HuH-7 (cell line): ENCODE results near the gene PRXL2A.

ENCODE experiments used
- DNase-seq: peaks from one replicate; pipeline ENCODE4 v3.0.0; 2011; ENCODE audit warnings: low spot score

The PRXL2A gene

DNA sequence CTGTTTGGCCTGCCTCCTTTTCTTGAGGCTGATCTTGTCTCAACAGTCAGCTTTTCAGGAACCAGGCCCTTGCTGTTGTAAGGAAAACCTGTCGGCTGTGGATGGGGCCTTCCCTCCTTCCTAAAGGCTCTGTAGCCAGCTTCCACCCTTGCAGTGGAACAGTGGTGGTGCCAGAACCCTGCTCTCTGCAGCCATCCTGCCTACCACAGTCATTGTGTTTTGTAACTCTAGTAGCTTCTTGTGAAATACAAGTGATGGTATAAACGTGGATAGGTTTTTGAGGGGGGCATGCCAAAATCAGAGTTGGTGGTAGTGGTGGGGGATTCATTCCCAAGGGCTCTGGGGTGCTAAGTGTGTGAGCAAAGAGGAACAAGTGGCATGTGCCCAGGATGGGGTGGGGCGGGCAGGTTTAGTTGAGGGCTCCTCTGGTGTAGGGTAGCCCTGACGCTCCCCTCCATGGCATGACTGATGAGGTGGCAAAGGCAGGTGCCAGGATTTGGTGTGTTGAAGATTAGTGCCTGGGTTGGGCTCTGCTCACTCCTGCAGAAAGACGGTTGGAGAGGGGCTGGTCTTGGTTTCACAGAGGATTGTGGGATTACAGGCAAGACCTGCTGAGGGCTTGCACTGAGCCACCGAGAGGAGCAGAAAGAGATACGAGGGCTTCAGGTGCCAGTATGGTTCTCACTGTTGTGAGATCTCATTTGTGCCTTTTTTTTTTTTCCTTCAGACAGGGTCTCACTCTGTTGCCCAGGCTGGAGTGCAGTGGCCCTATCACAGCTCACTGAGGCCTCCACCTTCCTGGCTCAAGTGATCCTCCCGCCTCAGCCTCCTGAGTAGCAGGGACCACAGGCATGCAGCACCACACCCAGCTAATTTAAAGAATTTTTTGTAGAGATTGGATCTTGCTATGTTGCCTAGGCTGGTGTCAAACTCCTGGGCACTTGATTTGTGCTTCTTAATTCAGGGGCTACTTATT lies 53.1 kb downstream of the PRXL2A start:
- DNase-seq, result no peak

DNA sequence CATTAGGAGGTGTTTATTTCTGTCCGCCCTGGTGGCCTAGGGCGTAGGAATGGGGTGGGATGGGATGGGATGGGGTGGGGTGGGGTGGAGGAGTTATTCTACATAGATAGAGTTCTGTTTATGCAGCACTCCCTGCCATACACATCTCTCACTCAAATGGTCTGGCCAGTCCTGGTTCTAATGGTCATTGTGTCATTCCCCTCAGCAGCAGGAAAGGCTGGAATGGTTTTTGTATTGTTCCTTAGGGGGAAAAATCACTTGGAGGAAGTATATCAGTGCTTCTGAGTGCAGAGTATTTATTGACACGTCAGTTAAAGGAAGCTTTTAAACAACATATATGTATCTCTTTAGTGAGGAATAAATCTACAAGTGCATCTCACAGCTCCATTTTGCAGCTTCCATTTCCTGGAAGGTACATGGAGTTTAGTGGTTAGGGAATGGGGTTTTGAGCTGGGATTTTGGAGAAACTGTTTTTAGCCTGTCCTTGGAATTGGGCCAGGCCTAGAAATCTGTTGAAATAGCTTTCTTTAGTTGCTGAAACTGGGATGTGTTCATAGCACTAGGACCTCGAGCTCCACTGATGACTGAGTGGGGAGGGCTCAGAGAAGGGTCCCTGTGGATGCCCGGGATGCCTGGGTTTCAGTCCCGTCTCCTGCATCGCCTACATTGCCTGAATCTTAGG lies 54.1 kb downstream of the PRXL2A start:
- no peak for DNase-seq

DNA sequence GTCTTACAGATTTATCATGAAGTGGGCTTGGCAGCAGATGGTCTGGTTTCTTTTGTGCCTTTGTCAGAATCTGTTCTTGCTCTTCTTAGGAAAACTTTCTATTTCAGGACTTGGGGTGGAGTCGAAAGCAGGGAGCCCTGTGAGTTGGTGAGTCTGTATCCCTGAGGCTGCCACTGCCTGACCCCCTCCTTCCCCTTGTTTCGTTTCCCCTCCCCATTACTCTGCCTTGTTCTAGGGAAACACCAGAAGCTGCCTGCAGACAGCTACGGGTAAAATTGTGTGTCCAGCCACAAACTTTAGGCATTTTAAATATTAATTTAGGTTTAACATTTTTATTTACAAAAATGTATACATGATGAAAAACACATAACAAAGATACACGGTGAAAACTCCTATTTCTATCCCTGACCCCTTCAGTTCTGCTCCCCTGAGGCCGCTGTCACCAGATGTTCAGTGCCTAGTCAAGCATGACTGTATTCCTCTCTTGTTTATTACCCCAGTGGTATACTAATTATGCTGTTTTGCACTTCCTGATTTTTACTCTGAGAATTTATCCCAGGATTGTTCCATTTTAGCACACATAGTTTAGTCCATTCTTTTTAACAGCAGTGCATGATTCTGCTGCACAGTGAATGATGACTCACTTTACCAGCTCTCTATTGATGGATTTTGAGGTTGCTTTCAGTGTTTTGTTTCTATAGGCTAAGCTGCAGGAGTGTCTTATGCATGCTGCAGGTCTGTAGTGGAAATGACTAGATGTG lies 54.8 kb downstream of the PRXL2A start:
- DNase-seq, result no peak

DNA sequence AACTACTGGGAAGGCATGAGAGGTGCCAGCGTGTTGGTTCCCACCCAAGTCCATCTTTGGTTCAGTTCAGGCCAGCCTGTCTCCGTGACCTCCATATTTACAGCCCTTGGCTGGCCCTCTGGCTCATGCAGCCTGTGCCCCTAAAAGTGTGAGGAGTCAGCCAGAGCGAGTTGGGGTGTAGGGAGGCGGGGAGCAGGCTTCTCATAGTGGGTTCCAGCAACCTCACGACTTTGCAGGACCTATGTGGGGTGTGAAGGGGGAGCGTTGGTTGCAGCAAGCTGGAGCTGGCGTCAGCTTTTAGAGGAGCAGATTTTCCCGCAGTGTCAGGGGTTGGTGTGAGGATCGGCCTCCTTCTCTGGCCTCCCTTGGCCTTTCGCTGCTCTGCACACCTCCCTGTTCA lies 55.5 kb downstream of the PRXL2A start:
- DNase-seq, result no peak

DNA sequence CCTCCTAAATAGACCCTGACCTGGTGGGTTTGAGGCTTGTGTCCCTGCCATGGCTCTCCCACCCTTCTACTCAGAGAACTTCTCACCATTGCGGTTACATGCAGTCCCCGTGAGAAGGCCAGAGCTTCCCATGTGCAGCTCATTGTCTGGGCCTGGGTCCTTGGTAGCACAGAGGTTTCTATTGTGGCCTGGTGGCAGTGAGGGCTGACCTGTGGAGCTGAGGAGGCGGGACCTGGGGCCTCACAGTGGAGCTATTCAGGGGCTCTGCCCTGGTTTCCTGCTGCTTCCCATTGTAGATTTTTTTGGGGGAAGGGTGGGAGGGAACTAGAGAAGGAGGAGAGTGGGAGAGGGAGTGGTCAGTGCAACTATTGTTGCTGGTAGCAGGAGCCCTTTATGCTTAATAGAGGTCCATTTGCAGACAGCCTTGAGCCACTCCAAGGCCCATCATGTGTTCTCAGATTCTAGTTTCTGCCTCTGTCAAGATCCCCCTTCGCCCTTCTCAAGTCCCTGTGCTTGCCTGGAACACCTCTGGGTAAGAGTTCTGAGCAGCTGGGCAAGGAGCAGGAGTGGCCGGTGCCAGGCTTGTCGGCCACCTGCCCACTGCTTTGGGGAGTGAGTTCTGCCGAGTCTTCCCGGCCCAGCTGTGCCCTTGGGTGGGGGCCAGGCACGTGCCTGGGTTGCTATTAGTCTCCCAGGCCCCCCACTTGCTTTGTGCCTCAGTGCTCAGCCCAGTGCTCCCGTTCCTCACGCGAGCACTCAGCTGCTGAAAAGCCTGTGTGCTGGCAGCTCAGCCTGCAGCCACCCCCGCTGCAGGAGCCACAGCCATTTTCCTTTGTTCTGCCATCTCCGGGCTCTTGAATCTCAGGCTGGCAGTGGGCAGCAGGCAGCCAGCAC lies 56.5 kb downstream of the PRXL2A start:
- peak; percentile 42 for DNase-seq

DNA sequence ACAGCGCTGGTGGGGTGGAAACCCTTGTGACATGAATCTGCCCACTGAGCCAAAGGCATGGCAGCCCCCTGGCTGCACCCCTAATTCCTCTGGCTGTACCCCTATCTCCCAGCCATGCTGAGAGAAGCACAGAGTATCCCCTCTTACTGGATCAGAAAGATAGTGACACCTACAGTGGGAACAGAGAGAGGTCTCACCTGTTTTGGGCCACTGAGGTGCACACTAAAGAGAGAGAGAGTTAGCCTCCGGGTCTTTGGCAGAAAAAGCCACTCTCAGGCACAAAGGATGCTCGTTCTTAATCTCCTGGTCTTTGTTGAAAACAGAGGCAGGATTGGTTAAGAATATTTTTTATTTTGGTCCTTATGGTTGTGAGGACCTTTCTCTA lies 57.1 kb downstream of the PRXL2A start:
- no peak for DNase-seq

DNA sequence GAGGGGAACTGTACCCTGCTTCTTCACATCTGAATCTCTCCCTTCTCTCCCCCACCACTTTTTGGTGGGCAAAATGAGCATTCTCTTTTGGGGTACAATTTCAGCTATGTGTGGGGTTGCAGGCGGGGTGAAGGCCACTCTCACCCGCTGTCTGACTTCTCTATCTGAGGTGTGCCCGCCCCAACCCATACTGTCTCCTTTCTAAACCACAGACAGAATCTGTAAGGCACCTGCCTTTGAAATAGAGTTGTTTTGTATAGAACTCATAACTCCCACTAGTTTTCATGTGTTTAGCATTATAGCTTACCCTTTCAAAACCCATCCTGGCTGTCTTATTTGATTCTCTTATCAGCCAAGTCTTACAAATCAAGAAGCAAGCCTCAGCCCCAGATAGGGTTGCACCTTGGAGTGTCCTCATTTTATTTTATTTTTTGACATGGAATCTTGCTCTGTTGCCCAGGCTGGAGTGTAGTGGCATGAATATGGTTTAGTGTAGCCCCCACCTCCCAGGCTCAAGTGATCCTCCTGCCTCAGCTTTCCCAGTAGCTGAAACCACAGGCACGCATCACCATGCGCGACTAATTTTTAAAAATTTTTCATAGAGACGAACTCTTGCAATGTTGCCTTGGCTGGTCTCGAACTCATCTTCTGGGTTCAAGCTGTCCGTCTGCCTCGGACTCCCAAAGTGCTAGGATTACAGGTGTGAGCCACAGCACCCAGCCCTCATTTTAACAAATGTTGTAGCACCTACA lies 57.7 kb downstream of the PRXL2A start:
- DNase-seq, result no peak

DNA sequence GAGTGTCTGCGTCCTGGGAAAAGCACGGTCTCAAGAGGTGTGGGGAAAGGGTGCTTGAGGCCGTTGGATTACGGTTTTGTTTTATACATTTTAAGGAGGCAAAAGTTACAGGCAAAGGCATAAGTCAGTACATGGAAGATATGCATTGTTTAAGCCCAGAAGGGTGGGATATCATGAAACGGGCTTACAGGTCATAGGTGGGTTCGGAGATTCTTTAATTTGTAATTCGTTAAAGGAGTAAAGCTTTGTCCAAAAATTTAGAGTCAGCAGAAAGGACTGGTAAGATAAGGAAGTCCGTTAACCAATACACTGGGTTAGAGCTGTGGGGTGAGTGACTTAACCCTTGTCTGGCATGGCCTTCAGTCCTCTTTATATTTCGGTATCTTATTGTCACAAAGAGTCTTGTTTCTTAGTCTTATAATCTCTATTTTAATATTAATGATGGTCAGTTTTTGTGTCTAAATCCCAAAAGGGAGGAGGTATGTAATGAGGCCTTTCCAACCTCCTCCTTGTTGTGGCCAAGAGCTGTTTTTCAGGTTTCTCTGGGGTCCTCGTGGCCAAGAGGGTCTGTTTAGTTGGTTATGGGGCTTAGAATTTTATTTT lies 58.5 kb downstream of the PRXL2A start:
- no peak for DNase-seq

DNA sequence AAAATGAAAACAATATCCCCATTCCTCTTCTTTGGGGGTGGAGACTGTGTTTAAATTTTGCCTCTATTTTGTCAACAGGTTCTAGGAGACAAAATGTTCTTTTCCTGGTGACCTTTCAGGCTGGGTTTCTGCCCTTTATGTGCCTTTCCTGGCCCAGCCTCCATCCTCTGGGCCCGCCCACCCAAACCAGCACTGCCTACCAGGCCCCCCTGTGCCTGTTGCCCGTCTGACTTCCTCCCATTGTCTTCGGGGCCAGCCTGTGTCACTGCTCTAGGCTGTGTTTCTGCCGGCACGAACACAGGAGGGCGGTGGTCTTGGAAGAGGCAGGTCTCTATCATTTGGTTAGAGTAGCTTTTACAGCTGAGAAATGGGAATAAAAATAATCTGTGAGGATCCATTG lies 59.7 kb downstream of the PRXL2A start:
- DNase-seq, result no peak

DNA sequence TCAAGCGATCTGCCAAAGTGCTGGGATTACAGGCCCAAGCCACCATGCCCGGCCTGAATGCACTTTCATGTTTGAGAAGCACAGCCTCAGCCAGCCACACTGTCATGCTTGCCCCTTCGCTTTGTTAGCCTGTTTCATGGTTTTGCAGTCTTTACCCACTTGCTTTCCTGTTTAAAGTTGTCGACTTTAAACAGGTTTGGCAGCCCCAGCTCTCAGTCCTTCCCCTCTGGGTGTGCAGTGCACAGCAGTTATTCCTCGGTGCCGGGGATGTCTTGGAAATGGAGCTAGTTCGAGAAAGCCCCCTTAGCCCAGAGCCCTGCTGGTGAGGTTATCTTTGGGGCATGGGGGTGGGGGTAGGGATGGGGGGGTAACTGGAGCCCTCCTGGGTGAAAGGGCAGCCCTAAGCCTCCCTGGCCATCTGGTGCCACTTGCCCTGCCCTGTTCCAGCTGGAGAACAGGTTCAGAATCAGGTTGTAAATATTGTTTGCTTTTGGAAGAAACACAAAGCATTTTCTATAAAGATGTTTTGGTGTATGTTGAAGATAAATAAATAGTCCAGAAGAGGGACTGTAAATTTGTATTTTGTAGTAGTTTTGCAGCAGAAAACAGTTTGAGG lies 60.6 kb downstream of the PRXL2A start:
- DNase-seq, result no peak

DNA sequence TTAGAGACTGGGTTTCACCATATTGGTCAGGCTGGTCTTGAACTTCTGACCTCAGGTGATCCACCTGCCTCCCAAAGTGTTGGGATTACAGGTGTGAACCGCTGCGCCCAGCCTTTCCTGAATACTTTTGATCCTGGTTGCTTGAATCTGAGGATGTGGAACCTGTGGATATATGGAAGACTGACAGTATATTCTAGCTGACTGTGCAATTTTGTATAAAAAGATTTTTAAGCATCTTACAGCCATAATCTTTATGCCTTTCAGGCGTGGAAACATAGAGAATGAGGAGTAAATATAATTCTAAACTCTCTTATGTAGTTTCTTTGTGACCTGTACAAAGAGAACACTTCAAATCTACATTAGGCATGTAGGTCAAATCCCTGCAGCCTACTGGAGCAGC lies 61.9 kb downstream of the PRXL2A start:
- DNase-seq, result no peak

DNA sequence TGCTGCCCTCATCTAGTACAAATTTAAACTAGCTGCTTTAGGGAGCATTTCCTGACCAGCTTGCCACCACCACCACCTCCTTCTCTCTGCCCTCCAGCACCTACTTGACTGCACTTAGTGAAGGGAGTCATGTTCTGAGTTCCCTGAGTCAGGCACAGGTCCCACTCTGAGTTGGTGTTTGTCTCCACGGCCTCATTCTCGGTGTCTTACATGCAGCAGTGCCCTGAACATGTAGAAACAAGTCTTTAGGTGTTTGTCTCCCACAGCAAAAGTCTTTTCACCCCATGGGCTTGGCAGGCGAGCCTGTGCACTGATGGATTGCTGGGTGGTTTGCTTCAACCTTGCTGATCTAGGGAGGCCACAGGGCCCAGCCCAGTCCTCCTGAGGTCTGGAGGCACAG lies 62.6 kb downstream of the PRXL2A start:
- no peak for DNase-seq

DNA sequence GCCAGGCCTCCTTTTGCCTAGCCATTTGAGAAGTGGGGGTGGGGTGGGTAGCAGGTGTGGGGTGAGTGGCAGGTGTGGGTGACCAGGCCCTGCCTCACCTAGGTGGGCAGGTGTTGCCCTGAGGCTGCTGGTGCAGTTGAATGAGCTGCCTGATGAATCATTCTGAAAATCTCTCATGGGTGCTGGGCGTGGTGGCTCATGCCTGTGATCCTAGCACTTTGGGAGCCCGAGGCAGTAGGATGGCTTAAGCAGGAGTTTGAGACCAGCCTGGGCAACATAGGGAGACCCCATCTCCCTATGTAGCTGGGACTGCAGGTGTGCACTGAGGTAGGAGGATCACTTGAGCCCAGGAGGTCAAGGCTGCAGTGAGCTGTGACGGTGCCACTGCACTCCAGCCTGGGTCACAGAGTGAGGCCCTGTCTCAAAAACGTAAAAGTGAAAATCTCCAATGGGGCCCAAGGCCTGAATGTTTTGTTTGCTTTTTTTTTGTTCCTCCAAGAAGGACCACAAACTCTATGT lies 63.4 kb downstream of the PRXL2A start:
- no peak for DNase-seq

DNA sequence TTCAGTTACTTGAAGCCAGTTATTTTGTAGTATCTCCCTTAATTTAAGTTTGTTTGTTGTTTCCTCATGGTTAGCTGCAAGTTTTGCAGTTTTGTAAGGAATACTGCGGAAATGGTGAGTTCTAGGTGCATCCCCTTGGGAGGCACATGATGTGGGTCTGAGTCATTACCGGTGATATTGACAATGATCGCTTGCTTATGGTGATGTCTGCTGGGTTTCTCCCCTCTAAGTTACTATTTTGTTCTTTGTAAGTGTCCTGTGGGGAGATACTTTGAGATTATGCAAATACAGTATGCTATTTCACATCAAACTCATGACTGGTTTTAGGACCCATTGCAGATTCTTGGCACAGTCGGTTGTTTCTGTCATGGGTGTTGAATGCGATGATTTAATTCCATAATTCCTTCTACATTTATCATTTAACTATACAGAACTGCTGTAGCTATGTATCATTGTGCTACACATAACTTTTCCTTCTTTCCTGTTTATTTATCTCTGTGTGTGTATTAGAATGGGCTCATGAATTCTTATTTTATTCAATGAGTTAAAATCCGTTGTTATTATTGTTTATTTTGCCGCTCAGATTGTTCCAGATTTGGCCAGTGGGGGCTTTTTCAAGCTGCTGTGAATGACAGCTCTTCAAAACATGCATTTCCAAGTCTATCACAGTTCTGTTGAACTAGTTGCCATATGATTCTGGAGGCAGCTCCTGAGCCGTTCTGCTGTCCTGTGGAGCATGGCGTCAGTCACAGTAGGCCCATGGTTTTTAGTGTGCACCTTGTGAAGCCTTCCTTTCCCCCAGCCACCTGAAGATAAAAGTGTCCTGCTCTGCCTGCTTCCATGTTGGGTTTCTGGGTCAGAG lies 64.1 kb downstream of the PRXL2A start:
- DNase-seq, result no peak

DNA sequence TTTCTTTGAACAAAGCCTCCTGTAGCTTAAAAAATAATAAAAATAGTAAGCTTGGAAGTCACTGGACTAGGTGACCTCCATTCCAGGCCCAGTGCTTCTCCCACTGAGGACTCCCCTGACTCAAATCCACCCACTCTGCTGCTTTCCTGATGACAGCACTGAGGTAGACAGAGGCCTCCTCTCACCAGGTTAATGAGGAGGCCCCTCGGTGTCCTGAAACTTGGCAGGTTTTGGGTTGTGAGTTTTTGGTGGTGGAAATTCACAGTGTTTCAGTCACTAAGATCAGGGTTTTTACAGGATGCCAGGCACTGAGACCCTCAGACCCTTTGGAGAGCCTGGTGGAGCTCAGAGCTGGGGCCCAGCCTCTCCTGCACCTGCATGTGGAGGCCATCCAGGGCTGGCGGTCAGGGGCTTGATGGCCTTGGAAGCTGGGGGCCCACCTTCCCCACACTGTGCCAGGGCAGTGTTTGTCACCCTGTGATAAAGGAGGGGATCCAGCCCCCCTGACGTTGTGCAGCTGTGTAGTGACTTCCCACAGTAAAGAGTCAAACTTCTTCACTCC lies 64.8 kb downstream of the PRXL2A start:
- no peak for DNase-seq

DNA sequence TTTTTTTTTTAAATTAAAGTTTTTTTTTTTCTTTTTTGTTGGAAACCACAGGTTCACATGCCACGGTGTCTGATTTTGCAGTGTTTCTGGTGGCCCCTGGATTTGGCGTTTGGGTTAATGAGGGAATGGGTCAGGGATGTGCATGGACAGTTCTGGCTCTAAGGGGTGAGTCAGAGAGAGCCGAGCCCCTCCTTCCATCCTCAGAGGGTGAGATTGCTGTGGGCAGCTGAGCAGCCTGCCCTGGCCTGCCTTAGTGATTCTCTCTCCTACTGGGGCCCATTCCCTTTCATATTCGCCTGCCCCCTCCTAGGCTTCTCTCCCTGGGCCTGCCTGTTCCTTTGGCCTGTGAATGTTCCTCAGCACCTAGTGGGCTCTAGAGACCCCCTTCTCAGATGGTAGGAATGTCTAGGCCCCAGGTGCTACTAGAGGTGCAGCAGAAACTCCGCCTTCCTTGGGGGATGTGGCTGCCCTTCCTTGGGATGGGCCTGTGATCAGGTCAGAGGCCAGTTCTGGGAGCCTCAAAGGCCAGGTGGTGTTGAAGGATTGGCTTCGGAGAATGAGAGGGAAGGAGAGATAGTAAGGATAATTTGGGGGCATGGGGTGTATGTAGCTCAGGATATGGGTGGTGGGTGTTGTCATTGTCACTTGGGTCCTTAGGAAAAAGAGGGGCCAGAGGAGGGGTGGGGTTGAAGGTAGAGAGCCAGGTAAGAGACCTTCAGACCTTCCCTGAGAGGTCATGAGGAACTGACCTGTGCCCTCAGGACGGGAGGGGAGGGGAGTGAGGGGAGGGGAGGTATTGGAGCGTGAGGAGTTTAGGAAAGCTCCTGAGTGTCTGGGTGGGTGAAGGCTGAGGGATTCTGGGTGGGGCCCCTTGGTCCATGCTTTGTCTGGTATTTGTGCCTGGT lies 65.6 kb downstream of the PRXL2A start:
- DNase-seq, result no peak

DNA sequence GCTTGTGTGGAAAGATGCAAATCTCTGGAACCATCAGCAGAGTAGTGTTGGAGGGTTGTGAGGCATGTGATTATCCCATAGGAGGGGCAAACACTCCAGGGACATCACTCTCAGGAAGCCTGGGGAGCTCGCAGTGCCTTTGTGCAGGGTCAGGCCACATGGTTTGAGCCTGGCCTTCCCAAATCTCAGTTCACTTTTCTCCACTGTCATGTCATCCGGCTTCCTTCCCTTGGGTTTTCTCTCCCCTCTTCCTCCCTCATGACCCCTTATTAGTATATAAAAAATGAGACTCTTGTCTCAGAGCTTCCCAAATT lies 66.2 kb downstream of the PRXL2A start:
- no peak for DNase-seq

DNA sequence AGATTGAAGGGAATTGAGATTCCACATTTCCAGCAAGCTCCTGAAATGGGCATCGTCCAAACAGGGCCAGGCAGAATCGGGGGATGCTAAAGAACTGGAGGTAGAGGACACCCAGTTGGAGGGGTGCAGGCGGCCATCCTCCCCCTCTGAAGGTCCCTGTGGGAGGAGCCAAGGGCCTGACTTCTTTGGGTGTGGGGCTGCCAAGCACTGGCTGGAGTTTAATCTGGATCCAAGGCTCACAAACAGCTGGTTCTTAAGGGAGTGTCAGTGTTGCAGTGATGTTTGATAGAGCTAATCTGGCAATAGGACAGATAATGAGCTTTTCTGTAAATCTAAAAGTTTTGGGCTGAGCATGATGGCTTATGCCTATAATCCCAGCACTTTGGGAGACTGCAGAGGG lies 66.6 kb downstream of the PRXL2A start:
- no peak for DNase-seq
